AG04450 (cell line): ENCODE data around the gene PRPH. TPM values are rescaled to one million over a fixed set of nuclear protein-coding genes. Genes with fewer than 3 reads are reported as not detected.

ENCODE experiments used
- CTCF ChIA-PET: fragments of 300-600, 350-600 bp; formaldehyde crosslinking; extraction: SDS; loops from one replicate; lab custom pipeline; 2022; ENCODE audit warnings: antibody characterized with exemption, inconsistent platforms; lab: Charles Lee
- POLR2A ChIA-PET: fragments of 350-600 bp; formaldehyde crosslinking; extraction: SDS; loops from one replicate; lab custom pipeline; 2021; ENCODE audit warnings: antibody characterized with exemption, inconsistent platforms; lab: Yijun Ruan, JAX
- DNase-seq: peaks from one replicate; pipeline ENCODE4 v3.0.0-alpha.2; 2011; ENCODE audit warnings: low read depth, low spot score
- H3K27ac ChIP-seq: one replicate; pipeline ENCODE4 v1.5.1; 2012; ENCODE audit warnings: low read depth, low read length, control low read depth
- H3K27me3 ChIP-seq: one replicate; pipeline ENCODE4 v1.6.0; 2012; ENCODE audit warnings: low read length; ENCODE audit not compliant: control insufficient read depth, insufficient read depth
- H3K4me3 ChIP-seq: 2 replicates; pipeline ENCODE4 v1.5.1; 2011; ENCODE audit warnings: mild to moderate bottlenecking, low read depth, low read length, control low read depth
- H3K9me3 ChIP-seq: 2 replicates; pipeline ENCODE4 v1.5.1; 2012; ENCODE audit warnings: low read length; ENCODE audit not compliant: control insufficient read depth, insufficient read depth
- polyA plus RNA-seq: library from polyadenylated mRNA; depleted of rRNA; stranded (reverse); fragments of >200 nt; gene quantifications from 2 replicates; pipeline ENCODE4 v1.2.3, GENCODE V29; 2011
- TF ChIP-seq, protein P1 (sequence below): IDR thresholded peaks from 2 replicates; pipeline ENCODE4 v1.5.1; 2011; ENCODE audit warnings: low read depth, low read length, control low read depth, inconsistent platforms

PRPH gene
- polyA plus RNA-seq, 1 experiment, result not detected

GRCh38 chr12:49296836-49297694, 2.1 kb downstream of the PRPH start:
- DNase-seq, result no peak
- Histone ChIP-seq H3K27ac (no peak overlapping the region), H3K4me3 (no peak overlapping the region), H3K9me3 (no peaks in the 10 kb centered on the region; the same call in 1 of the 2 replicates), H3K27me3 (peaks cover 56% of the 10 kb centered on the region)
- ChIA-PET POLR2A (no interaction called here), CTCF (interaction anchor here (0.6 to 1.2 kb wide), 4 partner anchors 8 to 304 kb away, joined by 3 to 6 read pairs (median 4); partner anchors contain the start of gene TROAP)
- TF ChIP-seq, protein P1, sequence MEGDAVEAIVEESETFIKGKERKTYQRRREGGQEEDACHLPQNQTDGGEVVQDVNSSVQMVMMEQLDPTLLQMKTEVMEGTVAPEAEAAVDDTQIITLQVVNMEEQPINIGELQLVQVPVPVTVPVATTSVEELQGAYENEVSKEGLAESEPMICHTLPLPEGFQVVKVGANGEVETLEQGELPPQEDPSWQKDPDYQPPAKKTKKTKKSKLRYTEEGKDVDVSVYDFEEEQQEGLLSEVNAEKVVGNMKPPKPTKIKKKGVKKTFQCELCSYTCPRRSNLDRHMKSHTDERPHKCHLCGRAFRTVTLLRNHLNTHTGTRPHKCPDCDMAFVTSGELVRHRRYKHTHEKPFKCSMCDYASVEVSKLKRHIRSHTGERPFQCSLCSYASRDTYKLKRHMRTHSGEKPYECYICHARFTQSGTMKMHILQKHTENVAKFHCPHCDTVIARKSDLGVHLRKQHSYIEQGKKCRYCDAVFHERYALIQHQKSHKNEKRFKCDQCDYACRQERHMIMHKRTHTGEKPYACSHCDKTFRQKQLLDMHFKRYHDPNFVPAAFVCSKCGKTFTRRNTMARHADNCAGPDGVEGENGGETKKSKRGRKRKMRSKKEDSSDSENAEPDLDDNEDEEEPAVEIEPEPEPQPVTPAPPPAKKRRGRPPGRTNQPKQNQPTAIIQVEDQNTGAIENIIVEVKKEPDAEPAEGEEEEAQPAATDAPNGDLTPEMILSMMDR, result no peak

- ChIA-PET POLR2A (no interaction called here), CTCF (interaction anchor here (0.7 to 1.2 kb wide), 4 partner anchors 9 to 217 kb away, joined by 3 to 7 read pairs (median 5); partner anchors contain the start of gene TROAP)
- Histone ChIP-seq H3K27me3 (peaks cover 56% of the 10 kb centered on the region), H3K27ac (no peak overlapping the region), H3K9me3 (no peaks in the 10 kb centered on the region; the same call in 1 of the 2 replicates), H3K4me3 (no peak overlapping the region)
- TF ChIP-seq, protein P1, result no peak
- DNase-seq, result no peak
Observed at GRCh38 chr12:49297695-49298060, 2.7 kb downstream of the PRPH start.

- Histone ChIP-seq H3K4me3 (no peak overlapping the region), H3K27me3 (peaks cover 56% of the 10 kb centered on the region), H3K9me3 (no peaks in the 10 kb centered on the region; the same call in 1 of the 2 replicates), H3K27ac (no peak overlapping the region)
- POLR2A ChIA-PET, result no interaction called here
- CTCF ChIA-PET, result interaction anchor here (1.0 kb wide), 1 partner anchor 44 kb away, joined by 7 read pairs; no protein-coding TSS in a partner anchor
- TF ChIP-seq, protein P1, result no peak
- DNase-seq, result no peak
Observed at GRCh38 chr12:49298160-49298559, 3.2 kb downstream of the PRPH start.

DNA sequence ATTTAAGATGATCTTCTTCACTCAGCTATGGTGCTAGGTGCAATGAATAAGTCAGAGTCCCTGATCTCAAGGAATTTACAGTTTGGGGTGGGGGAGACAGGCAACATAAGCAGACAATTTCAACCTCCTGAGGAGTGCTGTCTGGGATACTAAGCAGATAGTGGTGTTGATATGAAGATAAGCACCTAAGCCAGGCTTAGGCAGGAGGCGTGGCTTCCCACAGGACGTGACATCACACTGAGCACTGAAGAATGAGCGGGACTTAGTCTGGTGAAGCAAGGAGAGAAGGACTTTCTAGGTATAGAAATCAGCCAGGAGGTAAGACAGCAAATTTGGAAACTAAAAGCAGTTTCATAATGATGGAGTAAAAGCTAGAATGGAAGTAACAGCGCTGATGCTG, 6.8 kb downstream of the PRPH start:
- ChIA-PET POLR2A (no interaction called here), CTCF (interaction anchor here (1.2 kb wide), 1 partner anchor 41 kb away, joined by 3 read pairs; no protein-coding TSS in a partner anchor)
- TF ChIP-seq, protein P1, result no peak

GRCh38 chr12:49304161-49304560, 9.2 kb downstream of the PRPH start:
- no peak overlapping the region for H3K27ac ChIP-seq
- H3K27me3 ChIP-seq, result peaks cover 24% of the 10 kb centered on the region
- CTCF ChIA-PET, result interaction anchor here (0.6 to 1.4 kb wide), 4 partner anchors 9 to 206 kb away, joined by 3 to 6 read pairs (median 4); partner anchors contain the start of gene PRPH
- H3K4me3 ChIP-seq, result no peak overlapping the region
- DNase-seq, result peak; percentile 11
- H3K9me3 ChIP-seq, result no peaks in the 10 kb centered on the region
- TF ChIP-seq, protein P1, result no peak
- POLR2A ChIA-PET, result no interaction called here

More for the DNA sequence above, 6.8 kb downstream of the PRPH start:
- Histone ChIP-seq H3K4me3 (no peak overlapping the region), H3K27me3 (peaks cover 35% of the 10 kb centered on the region), H3K27ac (no peak overlapping the region), H3K9me3 (no peaks in the 10 kb centered on the region; the same call in 1 of the 2 replicates)
- DNase-seq, result no peak
